AG08396 (cell line): Measurements from ENCODE around the gene GREB1.

Experiments used
- DNase-seq: peaks from one replicate; pipeline ENCODE4 v3.0.0; 2012; ENCODE audit warnings: low spot score, mixed read lengths

The GREB1 gene

GRCh38 chr2:11539317-11540147 lies 5.7 kb downstream of the GREB1 start:
- DNase-seq: no peak

DNA sequence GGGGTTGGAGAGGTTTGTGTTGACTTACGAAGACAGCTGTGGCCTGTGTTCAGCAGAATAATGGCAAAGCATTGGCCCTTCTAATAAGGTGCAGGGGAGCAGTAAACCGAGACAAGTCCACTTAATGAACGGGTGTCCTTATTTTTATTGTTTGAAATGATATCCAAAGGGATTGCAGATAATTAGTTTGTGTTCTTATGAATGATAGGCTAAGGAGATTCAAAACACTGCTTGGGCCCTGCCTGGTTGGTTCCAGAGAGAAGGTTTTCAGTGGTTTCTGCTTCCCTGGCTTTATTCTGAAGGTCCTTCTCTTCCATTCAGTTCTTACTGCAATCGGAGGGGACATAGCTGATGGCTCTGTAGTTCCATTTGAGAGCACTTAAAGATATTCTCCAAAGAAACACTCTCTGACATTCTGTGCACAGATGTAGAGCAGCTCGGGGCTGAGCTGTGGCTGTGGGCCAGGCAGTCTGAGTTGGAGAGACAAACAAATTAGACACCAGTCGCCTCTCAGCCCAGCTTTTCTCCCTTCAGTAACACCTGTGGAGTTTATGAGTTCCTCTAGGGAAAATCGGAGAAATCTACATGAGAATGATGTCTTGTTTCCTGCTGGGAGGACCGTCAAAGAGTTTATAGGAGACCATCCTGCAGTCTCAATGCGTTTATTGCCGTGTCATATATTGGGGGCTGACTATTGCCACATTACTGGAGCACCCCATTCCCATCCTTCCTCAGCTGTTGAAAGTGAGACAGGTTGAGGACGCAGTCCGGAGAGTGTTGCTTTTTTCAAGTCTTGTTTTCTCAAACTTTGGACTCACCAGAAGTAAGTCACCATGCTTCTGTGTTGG lies 6.5 kb downstream of the GREB1 start:
- DNase-seq: no peak

DNA sequence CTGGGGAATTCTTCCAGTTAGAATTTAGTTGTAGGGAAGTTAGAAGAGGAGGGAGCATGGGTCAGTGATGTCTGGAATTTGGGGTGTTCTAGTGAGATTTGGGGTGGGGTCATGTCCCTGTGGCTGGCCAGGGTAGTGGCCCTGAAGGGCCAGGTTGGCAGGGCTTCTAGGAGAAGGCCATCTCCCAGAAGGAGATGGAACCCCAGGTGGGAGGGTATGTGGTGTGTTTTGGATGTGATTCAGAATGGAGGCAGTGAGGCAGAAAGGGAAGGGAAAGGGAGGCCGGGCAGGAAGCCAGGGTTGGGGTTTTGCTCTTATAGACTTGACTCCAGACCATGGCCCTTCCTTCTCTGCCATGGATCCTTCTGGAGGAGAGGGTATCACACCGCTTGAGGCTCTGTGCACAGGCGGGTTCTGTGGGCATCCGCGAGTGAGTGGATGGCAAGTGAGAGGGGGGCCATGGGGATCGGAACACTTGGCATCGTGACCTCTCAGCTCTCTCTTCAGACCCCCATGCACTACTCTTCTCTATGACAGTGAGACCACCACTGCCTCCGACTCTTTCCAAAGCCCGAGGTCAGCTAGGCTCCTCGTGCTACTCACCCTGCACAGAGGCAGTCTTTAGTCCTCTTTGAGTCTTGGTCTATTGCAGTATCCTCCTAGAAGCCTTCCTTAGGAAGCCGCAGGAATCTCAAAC lies 7.3 kb downstream of the GREB1 start:
- DNase-seq: no peak

GRCh38 chr2:11541693-11542274 lies 7.9 kb downstream of the GREB1 start:
- DNase-seq: no peak

DNA sequence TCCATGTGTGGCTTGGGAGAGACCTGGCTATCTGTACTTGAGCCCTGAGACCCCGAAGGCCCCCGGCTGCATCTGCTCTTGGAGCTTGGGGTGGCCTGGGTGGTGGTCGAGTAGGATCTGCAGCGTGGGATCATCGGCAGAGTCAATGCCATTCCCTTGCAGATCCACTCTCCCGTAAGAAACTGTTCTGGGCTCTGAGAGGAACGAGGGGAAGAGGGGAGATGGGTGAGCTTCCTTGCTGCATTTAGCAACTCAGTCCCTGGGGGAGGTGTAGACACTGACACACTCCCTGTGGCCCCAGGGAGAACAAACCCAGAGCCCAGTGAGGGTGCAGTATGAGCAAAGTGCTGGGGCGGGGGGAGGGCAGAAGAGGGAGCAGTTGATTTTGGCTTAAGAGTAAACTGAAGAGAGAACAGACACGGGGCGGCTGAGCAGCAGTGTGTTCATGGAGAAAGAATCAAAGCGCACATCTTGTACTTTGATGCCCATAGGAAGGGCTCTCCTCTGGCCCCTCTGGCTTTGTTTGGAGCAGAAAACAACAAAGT lies 8.5 kb downstream of the GREB1 start:
- DNase-seq: no peak

- no peak for DNase-seq
These were observed 9.7 kb downstream of the GREB1 start for GRCh38 chr2:11543337-11544216.

- DNase-seq: no peak
These were observed 12.2 kb downstream of the GREB1 start for GRCh38 chr2:11546072-11546471.

GRCh38 chr2:11547912-11548497 lies 14.2 kb downstream of the GREB1 start:
- DNase-seq: no peak

DNA sequence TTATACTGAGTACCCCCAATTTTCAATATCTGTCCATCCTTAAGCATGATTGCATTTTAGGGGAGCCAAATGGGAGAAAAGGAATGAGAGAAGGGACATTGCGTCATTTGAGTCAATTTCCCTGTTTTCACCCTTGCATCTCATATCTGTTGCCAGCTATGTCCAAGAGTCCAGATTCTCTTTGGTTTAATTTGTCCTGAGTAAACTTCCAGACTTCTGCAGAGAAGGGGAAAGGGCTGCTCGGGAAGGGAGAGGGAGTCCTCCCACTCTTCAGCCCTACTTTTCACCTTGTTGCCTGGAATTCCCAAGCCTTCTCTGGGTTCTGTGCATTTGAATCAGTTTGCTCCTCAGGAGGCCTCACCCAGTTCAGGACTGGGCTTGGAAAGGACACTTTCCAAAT lies 16.5 kb downstream of the GREB1 start:
- DNase-seq: no peak

DNA sequence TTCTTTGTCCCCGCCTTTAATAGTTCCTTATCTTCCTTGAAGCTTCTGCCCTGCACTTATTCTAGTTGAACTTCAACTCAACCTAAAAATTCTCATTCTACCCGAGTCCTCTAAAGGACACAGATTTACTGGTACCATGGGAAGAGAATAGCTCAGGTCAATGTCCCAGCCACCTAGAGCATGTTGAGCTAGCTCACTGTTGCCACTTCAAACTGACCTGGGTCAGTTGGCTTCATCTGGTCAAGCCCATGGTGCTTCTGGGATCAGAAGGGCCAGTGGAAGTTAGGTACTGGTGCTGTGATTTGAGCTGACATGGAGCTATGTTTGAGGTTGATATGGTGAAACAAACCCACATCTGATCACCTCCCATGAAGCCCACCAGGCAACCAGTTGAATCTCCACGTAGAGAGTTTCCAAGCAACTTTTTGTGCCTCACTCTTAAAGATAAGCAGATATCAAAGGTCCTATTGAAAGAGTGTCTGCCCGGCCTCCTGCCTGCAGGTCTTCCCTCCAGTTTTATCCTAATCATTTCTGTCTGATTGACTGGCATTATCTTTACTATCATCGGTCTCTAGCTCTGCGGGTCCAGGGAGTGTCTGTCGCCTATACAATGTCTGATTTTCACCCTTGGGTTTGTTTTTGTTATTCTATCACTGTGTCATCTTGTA lies 17.2 kb downstream of the GREB1 start:
- DNase-seq: no peak

GRCh38 chr2:11551569-11552259 lies 17.9 kb downstream of the GREB1 start:
- DNase-seq: no peak

DNA sequence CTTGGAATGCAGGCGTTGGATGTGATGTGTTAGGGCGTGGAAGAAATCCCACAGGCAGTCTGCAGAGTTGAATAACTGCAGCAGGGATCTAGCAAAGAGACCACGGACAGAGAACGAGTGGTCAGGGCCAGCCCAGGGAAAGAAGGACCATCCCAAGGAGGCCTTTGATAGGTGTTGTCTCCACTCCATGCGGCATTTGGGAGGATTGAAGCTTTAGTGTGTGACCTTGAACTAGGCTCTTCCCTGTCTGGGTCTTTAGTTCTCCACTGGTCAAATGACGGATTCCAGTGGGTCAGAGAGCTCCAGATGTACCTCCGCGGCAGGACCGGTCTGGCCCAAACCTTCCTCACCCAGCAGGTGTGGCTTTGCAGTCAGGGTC lies 18.4 kb downstream of the GREB1 start:
- no peak for DNase-seq

GRCh38 chr2:11553661-11554398 lies 20.0 kb downstream of the GREB1 start:
- DNase-seq: no peak

- no peak for DNase-seq
These were observed 20.5 kb downstream of the GREB1 start for GRCh38 chr2:11554399-11554716.

GRCh38 chr2:11556101-11556806 lies 22.4 kb downstream of the GREB1 start:
- no peak for DNase-seq

- DNase-seq: no peak
These were observed 24.5 kb downstream of the GREB1 start for GRCh38 chr2:11558214-11558886.

DNA sequence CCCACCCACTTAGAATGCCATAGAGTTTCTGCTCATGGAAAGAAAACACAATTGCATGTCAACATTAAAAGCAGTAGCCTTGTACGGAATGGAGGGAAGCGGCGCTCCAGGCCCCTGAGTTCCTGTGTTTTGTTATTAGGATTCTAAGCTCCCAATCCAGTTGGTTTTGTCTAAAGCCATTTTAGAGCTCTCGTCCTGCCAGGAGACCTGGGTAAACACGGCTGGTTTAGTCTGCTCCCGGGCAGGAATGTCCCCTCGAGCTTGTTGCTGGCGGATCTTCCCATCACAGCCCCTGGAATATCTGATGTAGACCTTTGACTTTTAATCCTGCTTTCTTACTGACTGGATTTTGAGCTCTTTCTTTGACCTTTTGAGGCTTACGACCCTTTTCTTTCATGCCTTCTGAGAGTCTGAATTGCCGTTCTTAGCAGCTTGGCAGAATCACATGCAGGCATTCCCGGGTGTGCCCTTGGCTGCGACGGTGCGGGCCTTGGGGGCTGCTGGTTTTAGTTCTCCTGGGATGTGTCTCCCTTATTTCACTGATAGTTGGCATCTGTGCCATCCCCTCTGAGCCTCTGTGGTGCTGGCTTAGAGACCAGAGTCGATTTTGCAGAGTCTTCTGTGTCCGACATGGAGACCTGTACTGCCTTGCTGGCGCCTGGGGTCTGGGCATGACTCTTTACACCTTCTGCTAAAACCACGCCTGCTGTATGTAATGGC lies 25.4 kb downstream of the GREB1 start:
- no peak for DNase-seq
